Femur (tissue), 1 donor: Measurements from ENCODE around the gene FAAP20.
A peak's percentile ranks its signal among the peaks of the same experiment; 100 is the strongest.

Experiments
- DNase-seq: peaks from one replicate; pipeline ENCODE4 v3.0.0-alpha.2; 2017

The FAAP20 gene

DNA sequence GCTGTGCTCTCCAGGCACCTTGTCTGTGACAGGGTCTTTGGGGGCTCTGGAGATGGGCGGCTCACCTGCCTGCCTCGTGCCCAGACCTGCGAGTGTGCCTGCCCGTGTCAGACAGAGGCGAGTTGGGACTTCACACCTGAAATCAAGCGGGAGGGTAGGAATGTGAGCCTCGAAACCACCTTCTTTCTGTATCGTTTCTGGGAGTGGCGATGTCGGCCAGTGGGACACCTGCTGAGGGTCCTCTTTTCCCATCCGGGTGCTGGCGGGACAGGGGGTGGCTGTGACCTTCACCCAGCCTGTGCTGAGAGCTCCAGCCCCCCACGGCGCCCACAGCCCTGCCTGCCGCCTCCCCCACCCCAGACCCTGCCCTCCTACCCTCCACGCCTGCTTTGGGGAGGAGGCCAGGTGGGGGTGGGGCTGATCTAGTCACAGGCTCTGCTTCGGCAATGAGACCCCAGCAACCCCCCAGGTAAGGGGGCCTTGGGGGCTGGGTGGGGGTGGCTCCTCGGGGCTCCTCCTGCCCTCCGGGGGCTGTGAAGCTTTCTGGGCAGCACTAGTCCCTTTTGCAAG lies 15.6 kb upstream of the FAAP20 start:
- DNase-seq: no peak

DNA sequence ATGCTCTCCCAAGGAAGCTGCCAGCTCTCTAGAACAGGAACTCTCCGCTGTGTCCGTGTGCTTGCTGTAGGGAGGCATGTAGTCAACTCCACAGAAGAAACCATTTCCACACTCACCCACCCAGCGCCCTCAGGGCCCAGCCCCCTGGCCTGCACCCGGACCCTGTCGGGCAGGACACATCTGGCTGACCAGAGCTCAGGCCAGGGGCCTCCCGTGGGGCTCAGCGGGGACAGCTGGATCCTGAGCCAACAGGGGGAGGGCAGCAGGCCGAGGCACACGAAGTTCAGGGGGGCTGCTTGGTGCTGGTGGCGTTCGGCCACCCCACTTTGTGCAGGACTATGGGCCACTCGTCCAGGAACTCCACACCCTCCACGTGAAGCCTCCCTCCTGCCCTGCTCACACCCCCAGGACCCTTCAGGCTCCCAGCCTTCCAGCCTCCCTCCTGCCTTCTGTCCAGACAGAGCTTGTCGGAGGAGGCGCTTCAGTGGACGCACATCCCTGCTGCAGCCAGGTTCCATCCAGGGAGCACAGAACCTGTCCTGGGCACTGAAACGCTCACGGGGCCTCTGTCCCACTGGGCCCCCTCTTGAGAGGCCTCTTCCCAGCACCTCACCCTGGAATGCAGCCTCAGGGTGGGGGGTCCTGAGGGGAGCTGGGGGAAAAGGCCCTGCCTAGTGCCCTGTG lies 15.0 kb upstream of the FAAP20 start:
- no peak for DNase-seq

DNA sequence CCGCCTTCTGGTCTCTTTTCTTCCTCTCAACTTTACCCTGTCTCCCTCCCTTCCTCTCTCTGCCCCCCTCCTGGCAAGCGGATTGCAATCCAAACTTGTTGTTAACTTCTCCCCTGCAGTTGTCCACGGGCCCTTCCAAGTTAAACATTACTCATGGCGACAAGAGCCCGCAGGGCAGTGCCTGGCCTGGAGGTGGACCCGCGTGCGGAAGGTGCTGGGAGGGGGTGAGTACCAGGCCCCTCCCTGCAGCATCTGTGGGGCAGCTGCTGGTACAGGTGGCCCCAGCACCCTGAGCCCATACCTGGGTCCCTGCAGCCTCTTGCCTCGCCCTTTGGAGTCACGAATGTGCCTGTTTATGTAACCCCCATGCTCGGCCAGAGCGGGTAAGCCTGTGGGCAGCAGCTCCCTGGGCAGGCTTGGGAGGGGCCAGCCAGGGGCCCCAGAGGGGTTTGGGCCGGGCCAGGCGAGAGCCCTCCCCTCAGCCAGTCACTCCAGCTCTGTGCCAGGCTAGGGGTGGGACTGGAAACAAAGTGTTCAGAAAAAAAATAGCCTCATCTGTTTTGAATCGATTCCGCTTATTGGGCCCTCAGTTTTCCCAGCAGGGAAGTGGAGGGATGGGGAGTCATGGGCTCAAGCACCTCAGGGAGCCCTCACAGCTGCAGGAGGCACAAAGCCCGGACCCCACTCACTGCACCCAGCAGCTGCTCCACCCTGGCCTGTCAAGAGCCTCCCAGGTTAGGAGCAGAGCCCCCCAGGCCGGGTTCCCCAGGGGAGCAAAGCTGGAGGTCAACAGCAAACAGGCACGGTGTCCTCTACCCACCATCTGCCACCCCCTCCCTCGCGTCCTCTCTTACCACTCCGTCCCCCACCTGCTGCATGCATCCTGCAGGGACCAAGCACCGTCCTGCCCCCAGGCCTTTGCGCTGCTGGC lies 14.0 kb upstream of the FAAP20 start:
- DNase-seq: peak; percentile 88

DNA sequence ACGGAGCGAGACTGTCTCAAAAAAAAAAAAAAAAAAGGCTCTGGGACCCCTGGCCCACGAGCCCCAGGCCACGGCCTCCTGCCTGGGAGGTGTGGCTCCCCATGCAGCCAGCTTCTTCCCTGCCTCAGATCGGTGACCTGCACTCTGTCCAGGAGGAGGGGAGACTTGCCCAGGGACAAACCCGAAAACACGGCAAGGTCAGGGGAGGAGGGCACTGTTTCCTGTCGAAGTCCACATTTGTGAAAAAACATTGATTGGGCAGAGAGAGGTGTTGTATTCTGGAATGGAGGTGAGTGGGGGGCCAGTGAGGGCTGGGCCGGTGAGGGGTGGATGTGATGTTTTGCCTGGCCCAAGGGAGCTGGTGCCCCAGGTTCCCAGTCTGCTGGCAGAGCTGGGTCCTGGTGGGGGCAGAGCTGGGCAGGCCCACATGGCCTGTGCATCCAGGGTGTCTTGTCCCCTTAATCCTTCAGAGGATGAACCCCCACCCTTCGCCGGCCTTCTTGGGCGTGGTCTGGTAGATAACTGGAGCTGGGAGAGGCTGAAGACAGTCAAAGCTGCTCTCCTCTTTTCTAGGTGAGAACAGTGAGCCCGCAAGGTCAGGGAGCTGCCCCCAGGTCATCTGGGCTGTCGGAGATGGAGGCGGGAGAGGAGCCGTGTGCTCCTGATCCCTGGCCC lies 12.4 kb upstream of the FAAP20 start:
- no peak for DNase-seq

DNA sequence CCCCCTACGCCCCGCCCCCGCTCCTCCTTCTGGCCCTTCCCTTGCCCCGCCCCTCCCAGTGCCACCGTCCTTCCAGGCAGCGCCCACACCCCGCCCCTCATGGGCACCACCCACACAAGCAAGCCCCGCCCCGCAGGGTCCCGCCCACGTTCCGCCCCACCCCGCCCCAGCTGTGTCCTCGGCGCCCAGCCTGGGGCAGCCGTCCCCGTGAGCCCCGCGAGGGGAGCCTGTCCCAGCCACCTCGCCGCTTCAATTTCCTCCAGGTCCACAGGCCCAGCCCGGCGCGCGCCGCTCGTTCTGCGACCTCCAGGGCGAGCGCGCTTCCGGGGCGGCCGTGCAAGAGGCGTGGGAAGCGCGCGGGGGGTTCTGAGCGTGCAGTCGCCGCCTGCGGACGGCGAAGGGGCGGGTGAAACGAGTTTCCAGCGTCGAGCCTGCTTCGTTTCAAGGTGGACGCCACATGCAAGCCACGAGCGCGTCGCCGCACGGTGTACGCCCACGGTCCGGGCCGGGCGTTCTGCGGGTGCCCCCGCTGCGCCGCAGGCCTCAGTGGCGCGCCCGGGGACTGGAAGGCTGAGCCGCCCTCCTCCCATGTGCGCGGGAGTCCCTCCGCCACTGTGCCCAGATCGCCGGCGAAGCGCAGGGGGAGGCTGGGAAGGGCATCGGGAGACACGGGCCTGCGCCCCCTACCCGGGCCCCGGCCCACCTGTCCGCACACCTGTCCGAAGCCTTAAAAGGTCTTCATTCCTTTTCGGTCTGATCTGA lies 10.8 kb upstream of the FAAP20 start:
- peak; percentile 97 for DNase-seq

DNA sequence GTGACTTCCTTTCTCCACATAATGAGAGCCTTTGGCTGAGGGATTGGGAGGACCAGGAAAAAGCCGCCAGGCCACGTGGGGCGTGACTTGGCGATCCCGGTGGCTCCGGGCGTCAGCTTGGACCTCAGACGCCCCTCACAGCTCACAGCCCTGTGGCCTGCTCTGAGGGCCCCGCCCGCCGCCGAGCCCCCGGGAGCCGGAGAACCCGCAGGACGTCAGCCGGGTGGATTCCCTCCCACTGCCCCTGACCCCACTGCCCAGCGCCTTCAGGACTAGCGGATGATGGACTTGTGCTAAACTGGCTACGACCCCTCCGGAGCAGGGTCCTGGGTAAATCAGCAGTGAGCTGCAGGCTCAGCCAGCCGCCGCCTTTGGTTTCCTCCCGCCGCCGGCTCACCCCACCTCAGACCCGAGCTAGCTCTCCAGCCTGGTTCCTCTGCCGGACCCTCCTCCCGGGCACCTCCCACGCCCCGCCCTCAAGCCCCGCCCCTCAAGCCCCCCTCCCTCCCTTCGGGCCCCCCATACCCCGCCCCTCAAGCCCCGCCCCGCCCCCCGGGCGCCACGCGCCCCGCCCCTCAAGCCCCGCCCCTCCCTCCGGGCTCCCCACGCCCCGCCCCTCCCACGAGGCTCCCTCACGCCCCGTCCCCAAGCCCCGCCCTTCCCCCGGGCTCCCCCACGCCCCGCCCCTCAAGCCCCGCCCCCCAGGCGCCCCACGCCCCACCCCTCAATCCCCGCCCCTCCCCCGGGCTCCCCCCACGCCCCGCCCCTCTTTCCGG lies 10.0 kb upstream of the FAAP20 start:
- peak; percentile 96 for DNase-seq

DNA sequence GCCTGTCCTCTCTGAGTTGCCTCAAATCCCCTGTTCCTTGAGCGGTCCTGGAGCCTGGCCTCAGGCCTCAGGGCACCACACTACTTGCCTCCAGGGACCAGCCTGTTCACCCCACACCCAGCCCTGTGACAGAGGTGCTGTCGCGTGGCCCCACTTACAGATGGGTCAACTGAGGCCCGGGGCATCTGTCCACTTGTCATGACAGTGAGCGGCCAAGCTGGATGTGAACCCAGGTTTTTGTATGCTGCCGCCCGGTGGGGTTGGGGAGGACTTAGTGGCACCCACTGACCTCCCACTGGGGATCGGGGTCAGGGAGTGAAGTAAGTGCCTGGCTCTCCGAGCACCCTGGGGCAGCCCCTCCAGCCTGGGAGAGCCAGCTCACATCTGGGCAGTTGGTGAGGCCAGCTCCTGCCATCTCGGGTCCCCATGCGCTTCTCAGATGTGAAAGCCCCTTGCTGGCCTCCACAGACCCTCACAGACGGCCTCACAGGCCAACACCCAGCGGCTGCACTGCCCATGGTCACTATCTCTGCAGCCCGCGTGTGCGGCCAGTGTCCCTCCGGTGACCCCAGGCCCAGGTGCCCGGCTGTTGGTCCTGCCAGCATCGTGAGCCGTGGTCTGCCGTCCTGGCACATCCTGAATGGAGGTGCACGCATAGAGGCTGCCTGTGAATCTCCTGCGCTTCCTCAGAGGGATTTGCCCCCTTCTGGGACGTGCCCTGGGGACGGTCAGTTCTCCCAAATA lies 9.3 kb upstream of the FAAP20 start:
- DNase-seq: no peak

DNA sequence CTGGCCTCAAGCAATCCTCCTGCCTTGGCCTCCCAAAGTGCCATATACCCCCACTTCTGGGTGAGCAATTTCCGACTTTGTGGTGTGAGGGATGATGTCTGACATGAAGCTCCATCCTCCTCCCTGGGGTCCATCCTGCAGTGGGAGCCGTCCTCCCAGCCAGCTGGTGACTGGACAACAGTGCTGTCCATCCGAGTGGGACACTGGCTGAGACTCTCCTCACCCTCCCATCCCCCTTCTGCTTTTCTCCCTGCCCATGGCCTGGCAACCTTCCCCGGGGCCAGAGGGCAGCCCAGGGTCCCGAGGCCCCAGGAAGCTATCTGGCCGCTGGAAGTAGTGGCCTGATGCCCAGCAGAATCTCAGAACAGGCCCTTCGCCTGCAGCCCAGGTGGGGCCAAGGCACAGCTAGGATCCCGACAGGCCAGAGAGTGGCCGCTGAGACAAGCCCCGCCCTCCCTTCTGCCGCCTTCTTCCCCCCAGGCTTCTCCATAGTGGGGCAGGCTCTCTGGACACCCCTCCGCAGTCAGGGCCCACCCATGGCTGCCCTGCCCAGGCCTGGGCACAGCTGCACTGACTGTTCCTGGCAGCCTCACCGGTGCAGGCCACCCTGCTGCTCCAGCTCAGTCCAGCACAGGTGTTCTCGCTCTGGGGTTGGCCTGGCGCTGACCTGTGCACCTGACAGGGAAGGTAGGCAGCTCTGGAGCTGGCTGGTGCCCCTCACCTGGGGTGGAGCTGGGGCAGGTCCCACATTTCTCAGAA lies 8.4 kb upstream of the FAAP20 start:
- no peak for DNase-seq

DNA sequence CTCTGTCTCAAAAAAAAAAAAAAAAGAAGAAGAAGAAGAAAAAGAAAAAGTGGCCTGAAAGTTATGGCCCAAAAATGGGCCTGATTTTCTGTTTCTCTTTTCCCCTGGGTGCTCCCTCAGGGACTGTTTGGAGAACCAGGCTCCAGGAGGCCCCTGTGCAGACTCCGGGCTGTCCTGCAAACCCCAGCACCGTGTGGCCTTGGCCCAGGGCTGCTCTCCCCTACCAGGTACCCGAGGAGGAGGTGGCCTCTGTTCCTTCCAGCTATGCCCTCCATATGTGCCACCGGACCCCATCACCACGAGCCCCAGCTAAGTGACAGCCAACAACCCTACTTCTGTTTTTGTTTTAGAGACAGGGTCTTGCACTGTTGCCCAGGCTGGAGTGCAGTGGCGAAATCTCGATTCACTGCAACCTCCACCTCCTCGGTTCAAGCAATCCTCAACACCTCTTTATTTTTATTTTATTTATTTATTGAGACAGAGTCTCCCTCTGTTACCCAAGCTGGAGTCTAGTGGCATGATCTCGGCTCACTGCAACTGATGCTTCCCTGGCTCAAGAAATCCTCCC lies 7.5 kb upstream of the FAAP20 start:
- DNase-seq: no peak

DNA sequence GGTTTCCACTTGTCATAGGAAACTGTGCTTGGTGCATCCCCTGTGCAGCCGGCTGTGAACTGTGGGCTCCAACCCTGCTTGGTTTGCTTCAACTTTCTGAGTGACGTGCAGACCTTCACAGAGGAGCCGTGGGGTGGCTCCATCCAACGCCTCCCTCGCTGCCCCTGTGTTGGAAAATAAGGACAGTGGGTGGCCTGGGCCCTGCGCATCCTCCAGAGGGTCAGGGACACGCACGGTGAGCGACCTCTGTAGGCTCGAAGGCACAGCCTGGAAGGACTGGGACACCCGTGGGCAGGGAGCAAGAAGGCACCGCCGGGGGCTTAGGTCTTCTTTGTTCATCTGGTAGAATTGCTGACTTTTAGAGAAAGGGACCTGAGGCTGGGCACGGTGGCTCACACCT lies 6.5 kb upstream of the FAAP20 start:
- DNase-seq: no peak

DNA sequence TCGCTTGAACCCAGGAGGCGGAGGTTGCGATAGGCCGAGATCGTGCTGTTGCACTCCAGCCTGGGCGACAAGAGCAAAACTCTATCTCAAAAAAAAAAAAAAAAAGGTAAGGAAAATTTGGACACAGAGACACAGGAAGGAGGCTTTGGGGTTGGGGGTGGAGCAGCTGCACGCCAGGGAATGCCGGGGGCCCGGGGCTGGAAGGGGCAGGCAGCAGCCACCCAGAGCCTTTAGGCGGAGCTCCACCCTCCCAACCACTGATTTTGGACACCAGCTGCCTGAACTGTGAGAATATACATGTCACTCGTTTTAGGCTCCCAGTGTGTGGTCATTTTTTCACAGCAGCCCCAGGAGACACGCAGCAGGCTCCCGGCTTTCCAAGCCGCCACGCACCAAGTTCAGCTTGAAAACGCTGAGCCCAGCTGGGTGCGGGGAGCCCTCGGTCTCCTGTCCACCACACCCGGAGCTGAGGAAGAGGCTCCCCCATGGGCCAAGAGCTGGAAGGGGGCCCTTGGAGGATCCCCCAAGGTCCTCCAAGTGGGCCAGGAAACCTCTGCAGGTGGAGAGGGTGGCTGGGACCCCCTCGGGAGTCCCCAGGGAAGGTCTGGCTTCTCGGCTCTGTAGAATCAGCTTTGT lies 5.9 kb upstream of the FAAP20 start:
- no peak for DNase-seq

DNA sequence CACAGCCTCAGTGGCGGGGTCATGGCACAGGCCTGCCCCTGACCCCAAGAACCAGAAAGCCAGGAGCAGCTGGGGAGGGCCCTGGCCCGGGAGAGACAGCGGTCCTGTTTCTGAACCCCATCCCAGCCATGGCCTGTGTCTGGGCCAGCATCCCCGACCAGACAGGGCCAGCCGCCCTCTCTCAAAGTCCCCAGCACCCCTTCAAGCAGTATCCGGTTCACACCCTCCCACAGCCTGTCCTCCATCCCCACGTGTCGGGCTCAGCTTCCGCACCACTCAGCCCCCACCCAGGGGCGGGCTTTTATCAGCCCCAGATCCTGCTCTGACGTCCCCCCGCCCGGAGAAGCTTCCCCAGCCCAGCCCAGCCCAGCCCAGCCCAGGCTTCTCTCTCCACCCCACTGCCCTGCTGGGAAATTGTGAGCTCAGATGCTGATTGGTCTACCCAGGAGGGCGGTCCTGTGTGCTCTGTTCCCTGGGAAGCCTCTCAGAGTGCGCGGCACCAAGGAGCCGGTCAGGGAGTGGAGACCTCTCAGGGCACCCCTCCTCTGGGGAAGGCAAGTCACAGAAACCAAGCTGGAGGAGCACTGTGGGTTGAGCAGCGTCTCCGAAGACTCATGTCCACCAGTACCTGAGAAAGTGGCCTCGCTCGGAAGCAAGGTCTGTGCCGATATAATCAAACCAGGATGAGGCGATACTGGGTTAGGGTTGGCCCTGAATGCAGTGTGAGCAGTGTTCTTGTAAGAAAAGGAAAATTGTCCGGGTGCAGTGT lies 4.7 kb upstream of the FAAP20 start:
- DNase-seq: peak; percentile 93

DNA sequence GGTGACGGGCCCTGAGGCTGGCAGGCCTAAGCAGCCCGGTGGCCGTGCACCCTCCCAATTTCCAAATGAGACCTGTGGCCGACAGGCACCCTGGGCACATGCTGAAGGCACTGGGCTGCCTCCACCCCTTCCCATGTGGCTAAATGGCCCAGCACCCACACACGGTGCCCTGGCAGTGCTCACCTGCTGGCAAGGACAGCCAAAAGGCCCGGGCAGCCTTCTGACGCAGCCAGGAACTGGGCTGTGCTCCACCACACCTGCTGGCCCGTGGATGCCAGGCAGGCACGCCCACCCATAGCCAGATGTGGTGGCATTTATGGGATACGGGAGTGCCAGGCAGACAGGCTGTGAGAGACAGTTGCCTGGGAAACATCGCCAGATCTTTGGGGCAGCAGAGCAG lies 4.0 kb upstream of the FAAP20 start:
- DNase-seq: no peak

DNA sequence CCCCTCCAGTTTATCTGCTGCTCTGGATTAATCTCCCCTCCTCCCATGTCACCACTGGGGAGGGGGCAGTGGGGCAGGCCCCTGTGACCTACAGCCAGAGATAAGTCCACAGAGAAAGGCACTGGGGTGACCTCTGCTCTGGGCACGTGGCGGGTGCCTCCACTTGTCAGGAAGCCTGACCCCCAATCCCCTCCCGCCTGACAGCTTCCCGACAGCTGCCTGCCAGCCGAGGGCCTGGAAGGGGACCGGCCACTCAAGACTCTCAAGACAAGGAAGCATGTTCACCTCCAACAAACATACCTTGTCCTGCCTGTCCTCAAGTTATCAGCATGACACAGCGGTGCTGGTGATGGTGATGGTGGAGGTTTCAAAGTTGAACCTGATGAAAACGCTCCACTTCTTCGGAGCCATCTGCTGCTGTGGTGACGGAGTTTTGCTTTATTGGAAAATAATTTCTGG lies 3.2 kb upstream of the FAAP20 start:
- no peak for DNase-seq

DNA sequence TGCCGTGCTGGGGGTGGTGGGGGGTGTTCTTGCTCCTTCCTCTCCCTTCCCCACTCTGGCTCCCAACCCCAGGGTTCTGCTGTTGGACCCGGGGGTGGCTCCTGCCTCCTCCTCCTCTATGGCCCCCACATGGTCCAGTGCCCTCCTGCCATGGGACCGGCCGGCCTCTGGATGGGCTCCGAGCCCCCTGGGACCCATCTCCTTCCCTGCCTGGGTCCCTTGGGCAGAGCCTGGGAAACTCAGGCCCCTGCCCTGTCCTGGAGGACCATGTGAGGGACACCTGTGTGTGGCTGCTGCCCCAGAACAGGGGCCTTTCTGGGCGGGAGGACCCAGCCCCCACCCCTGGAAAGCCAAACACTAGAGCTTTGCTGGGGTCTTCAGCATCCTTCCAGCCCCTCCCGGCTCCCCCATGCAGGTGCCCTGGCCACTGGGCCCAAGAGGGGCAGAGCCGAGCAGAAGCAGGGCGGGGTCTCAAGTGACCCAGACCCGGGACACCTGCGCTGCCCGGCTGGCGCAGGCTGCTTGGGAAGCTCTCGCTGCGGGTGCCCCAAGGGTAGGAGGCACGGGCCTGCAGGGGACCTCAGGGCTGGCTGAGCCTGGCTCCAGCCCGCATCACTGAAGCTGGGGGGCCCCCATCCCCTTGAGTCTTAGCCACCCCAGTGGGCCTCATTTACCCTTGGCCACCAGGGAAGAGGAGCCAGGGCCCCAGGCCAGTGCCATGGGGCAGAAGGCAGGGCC lies 2.5 kb upstream of the FAAP20 start:
- DNase-seq: no peak

DNA sequence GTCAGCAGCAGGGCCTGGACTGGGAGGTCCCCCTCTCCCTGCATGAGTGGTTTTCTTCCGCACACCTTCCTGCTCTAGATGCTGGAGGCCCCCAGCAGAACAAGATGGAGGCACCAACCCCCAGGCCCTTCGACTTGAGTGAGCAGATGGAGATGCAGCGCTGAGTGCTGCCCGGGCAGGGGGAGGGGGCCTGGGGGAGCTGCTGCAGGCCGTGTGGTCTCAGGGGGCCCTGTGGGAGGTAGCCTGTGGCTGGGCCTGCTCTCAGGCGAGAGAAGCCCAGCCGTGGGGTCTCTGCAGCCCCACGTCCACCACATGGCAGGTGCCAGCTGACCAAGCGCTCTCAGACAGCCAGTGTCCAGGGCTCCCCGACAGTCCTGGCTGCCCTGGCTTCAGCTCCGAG lies 1.2 kb upstream of the FAAP20 start:
- no peak for DNase-seq

DNA sequence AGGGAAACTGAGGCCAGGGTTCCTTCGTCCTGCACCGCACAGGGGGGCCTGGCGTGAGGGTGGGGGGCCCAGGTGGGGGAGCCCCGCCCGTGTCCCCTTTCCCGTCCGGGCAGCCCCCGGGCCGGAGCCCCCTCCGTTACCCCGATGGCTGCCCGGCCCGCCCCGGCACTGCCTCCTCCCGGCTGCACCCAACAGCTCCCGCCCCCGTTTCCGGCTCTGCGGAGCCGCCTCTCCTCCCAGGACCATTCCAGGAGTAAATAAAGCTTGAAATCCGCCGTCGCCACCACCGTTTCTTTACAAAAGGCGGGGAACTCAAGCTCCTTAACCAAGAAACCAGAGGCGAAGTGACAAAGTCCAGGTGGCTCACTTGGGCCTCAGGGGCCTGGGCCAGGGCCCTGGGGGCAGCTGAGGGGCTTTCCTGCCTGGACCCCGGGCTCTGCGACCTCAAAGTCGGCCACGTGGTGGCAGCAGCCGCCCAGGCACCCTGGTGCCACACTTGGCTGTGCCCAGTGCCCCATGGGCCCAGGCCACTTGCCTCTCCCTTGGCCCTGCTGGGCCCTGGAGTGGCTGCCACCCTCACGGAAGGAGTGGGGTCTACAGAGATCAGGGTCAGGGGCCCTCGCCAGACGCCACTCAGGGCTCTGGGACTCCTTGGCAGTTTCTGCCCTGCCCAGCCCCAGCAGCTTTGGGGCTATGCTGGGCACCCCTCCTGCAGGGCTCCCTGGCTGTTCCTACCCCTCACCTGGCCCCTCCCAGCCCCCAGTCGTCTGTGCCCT lies 514 bp upstream of the FAAP20 start:
- DNase-seq: peak; percentile 93
